ENCODE results near the gene HNF1A.
"Not testable (repeated sequence)": the region's sequence is repeated elsewhere in the genome, so short reads cannot be mapped to it uniquely, and the experiment has no call there.

The HNF1A gene

DNA sequence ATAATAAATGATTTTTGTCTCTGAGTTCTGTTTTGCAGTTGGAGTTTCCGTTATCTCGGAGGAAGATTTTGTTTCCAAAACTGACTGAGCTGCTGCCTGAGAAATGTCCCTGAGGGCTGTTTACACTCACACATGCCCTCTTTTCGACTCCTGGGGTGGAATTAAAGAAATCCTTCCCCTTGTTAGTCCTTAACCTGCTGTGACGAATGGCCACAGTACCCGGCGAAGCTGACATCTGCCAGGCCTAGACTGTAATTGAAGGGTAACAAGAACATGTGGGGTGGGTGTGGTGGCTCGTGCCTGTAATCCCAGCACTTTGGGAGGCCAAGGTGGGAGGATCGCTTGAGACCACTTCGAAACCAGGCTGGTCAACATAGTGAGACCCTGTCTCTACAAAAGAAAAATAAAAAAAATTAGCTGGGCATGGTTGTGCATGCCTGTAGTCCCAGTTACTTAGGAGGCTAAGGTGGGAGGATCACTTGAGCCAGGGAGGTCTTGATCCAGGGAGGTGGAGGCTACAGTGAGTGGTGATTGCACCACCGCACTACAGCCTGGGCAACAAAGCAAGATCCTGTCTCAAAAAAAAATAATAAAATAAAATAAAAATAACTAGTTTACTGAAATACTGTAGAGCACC, 52.4 kb downstream of the HNF1A start:
- no peak overlapping the region for H3K4me3 ChIP-seq (ENCODE audit: low read depth, low read length)
- DNase-seq (ENCODE audit: low read depth): no peak
- TF ChIP-seq, protein P1, sequence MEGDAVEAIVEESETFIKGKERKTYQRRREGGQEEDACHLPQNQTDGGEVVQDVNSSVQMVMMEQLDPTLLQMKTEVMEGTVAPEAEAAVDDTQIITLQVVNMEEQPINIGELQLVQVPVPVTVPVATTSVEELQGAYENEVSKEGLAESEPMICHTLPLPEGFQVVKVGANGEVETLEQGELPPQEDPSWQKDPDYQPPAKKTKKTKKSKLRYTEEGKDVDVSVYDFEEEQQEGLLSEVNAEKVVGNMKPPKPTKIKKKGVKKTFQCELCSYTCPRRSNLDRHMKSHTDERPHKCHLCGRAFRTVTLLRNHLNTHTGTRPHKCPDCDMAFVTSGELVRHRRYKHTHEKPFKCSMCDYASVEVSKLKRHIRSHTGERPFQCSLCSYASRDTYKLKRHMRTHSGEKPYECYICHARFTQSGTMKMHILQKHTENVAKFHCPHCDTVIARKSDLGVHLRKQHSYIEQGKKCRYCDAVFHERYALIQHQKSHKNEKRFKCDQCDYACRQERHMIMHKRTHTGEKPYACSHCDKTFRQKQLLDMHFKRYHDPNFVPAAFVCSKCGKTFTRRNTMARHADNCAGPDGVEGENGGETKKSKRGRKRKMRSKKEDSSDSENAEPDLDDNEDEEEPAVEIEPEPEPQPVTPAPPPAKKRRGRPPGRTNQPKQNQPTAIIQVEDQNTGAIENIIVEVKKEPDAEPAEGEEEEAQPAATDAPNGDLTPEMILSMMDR (IDR thresholded peaks at IDR 0.05; ENCODE audit: insufficient read depth, low read depth, low read length, missing control alignments): no peak

DNA sequence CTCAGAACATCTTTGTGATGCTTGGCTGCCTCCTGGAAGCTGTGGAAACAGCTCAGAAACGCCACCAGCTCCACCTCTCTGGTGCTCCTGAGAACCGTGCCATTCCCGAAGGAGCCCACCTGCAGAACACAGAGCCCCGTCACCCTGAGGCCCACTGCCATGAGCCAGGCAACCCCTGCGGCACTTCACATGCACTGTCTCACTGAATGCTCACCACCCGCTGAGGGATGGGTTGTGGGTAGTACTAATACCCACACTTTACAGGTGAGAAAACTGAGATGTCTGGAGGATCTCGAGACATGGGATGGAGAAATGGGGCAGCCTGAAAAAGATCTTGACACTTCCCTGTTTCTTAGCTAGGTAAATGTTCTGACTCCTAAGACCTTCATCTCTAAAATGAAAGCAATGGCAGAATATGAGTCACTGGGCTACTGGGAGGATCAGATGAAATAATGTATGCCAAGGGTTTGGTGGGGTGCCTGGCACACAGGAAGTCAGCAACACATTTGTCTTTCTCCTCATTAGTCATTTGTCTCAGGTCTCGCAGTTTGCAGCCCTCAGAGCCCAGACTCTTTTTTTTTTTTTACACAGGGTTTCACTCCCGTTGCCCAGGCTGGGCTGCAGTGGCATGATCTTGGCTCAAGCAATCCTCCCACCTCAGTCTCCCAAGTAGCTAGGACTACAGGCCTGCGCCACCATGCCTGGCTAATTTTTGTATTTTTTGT, 55.4 kb downstream of the HNF1A start:
- TF ChIP-seq, protein P1 (IDR thresholded peaks at IDR 0.05; ENCODE audit: insufficient read depth, low read depth, low read length, missing control alignments): no peak
- no peak overlapping the region for H3K4me3 ChIP-seq (ENCODE audit: low read depth, low read length)
- DNase-seq (ENCODE audit: low read depth): peak; percentile 45

DNA sequence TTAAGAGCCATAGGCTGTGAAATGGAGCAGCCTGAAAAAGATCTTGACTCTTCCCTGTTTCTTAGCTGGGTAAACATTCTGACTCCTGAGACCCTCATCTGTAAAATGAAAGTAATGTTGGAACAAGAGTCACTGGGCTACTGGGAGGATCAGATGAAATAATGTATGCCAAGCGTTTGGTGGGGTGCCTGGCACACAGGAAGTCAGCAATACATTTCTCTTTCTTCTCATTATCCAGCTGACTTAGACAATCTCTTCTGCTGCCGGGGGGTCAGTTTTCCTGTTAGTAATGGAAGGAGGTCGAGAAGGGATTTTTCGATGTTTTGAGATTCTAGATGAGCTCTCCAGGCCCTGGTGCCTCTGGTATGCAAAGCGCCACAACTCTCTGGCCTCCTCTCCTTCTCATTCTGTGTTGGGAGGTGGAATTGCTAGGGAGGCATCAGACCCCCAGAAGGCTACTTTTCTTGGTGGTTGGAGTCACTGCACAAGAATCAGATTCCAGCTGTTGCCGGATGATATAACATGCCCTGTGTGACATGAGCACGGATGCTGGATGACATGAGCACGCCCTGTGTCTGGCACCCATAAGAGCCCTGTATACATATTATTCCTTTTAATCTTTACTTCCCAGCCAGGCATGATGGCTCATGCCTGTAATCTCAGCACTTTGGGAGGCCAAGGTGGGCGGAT, 56.4 kb downstream of the HNF1A start:
- no peak for DNase-seq (ENCODE audit: low read depth)
- no peak overlapping the region for H3K4me3 ChIP-seq (ENCODE audit: low read depth, low read length)

DNA sequence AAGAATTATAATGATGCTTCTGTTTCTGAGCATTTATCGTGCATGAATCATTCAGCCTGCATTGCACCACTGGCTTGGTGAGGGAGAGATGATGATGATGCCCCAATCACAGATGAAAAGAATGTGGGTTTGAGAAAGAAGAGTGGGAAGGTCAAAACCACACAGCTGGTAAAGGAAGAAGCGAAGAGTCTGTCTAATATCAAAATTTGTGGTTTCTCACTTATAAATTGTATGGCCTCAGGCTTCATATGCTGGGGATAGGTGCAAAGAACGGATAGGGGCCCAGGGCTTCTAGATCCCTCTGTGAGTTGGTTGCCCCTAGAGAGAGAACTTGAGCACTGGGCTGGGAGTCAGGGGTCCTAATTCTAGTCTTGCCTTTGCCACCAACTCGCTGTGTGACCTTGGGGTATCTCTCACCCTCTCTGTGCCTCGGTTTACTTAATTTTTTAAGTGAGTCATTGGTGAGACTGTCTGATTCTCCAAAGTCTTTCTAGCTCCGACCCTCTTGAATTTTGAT, 58.5 kb downstream of the HNF1A start:
- TF ChIP-seq, protein P1 (IDR thresholded peaks at IDR 0.05; ENCODE audit: insufficient read depth, low read depth, low read length, missing control alignments): no peak
- no peak for DNase-seq (ENCODE audit: low read depth)
- H3K4me3 ChIP-seq (ENCODE audit: low read depth, low read length): no peak overlapping the region

More for the DNA sequence above, 56.4 kb downstream of the HNF1A start:
- TF ChIP-seq, protein P1 (IDR thresholded peaks at IDR 0.05; ENCODE audit: insufficient read depth, low read depth, low read length, missing control alignments): no peak

- H3K4me3 ChIP-seq (ENCODE audit: low read depth, low read length): peak within 1 kb of the TSS; percentile 79
- TF ChIP-seq, protein P1 (IDR thresholded peaks at IDR 0.05; ENCODE audit: insufficient read depth, low read depth, low read length, missing control alignments): no peak
- DNase-seq (ENCODE audit: low read depth): peak; percentile 64
These were observed 60.7 kb downstream of the HNF1A start, which contains the start of gene OASL for GRCh38 chr12:121038861-121039668. TSS of gene OASL (minus strand) at chr12:121039246. CDS start at chr12:121038971, 275 bp downstream.

DNA sequence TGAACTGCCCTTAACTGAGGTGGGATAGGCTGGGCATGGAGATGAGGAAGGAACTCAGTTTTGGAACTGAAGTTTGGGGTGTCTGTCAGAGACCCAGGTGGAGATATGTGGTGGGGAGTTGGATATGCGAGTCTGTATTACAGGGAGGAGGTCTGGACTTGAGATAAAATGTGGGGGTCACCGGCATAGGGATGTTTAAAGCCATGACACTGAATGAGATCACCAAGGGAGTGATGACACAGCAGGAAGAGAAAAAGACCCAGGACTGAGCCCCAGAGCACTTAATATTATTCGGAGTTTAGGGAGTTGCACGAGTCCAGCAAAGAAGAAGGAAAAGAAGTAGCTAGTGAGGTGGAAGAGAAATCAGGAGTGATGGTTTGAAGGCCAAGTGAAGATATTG, 64.7 kb downstream of the HNF1A start:
- H3K4me3 ChIP-seq (ENCODE audit: low read depth, low read length): no peak overlapping the region
- TF ChIP-seq, protein P1 (IDR thresholded peaks at IDR 0.05; ENCODE audit: insufficient read depth, low read depth, low read length, missing control alignments): no peak
- DNase-seq (ENCODE audit: low read depth): no peak

GRCh38 chr12:121047400-121047799, 69.1 kb downstream of the HNF1A start:
- not testable (repeated sequence) for H3K4me3 ChIP-seq (ENCODE audit: low read depth, low read length); DNase-seq (ENCODE audit: low read depth)

Measured in GM12865 (cell line).